NOMO-1 treated with dmso at 0.1 percent for 144 hours (cell line): ENCODE results near the gene FBP2.

ENCODE experiments used
- DNase-seq: peaks from one replicate; lab custom pipeline; 2025; ENCODE audit not compliant: unreplicated experiment; lab: John Stamatoyannopoulos, UW

The FBP2 gene

GRCh38 chr9:94593459-94594345 lies at the start of gene FBP2:
Gene FBP2 (minus strand): TSS chr9:94593824. CDS start chr9:94593726, 98 bp downstream.
- DNase-seq, result no peak

GRCh38 chr9:94643176-94643575 lies 49.6 kb upstream of the FBP2 start:
- DNase-seq, result no peak

- DNase-seq, result no peak
Measured at GRCh38 chr9:94642501-94642900, 48.9 kb upstream of the FBP2 start.

GRCh38 chr9:94639999-94640376 lies 46.4 kb upstream of the FBP2 start:
- no peak for DNase-seq

- peak; percentile 68 for DNase-seq
Measured at GRCh38 chr9:94639061-94639998, 45.7 kb upstream of the FBP2 start, which contains the start of gene FBP1. Gene FBP1 (minus strand): TSS chr9:94639518. CDS start chr9:94639310, 208 bp downstream.

GRCh38 chr9:94638335-94639060 lies 44.9 kb upstream of the FBP2 start:
- DNase-seq, result no peak

GRCh38 chr9:94632737-94633136 lies 39.1 kb upstream of the FBP2 start:
- DNase-seq, result no peak

GRCh38 chr9:94631599-94631998 lies 38.0 kb upstream of the FBP2 start:
- DNase-seq, result no peak

- DNase-seq, result no peak
Measured at GRCh38 chr9:94630833-94631232, 37.2 kb upstream of the FBP2 start.

- DNase-seq, result no peak
Measured at GRCh38 chr9:94630281-94630680, 36.7 kb upstream of the FBP2 start.

- no peak for DNase-seq
Measured at GRCh38 chr9:94627287-94627686, 33.7 kb upstream of the FBP2 start.

- no peak for DNase-seq
Measured at GRCh38 chr9:94625835-94626234, 32.2 kb upstream of the FBP2 start.

GRCh38 chr9:94624629-94625028 lies 31.0 kb upstream of the FBP2 start:
- no peak for DNase-seq

- no peak for DNase-seq
Measured at GRCh38 chr9:94623253-94623652, 29.6 kb upstream of the FBP2 start.

- no peak for DNase-seq
Measured at GRCh38 chr9:94622087-94622800, 28.6 kb upstream of the FBP2 start.

- no peak for DNase-seq
Measured at GRCh38 chr9:94619026-94619425, 25.4 kb upstream of the FBP2 start.

GRCh38 chr9:94613003-94613402 lies 19.4 kb upstream of the FBP2 start:
- DNase-seq, result no peak

GRCh38 chr9:94612071-94612470 lies 18.4 kb upstream of the FBP2 start:
- no peak for DNase-seq

- no peak for DNase-seq
Measured at GRCh38 chr9:94611638-94612068, 18.0 kb upstream of the FBP2 start.

GRCh38 chr9:94610181-94610606 lies 16.6 kb upstream of the FBP2 start:
- no peak for DNase-seq

GRCh38 chr9:94607423-94607691 lies 13.7 kb upstream of the FBP2 start:
- DNase-seq, result no peak
